HG02798 (cell line): ENCODE measurements around the gene SUSD1.
"Not testable (repeated sequence)": the region's sequence is repeated elsewhere in the genome, so short reads cannot be mapped to it uniquely, and the experiment has no call there.

ENCODE experiments used
- ATAC-seq: cut with Tn5 transposase; IDR thresholded peaks from one replicate; pipeline ENCODE4 v1.9.1; 2021; ENCODE audit warnings: mild to moderate bottlenecking; ENCODE audit not compliant: unreplicated experiment, poor library complexity

SUSD1 gene

GRCh38 chr9:112133806-112134205 lies 41.3 kb downstream of the SUSD1 start:
- ATAC-seq: not testable (repeated sequence)

- no peak for ATAC-seq
Measured at GRCh38 chr9:112132356-112132755, 42.7 kb downstream of the SUSD1 start.

- no peak for ATAC-seq
Measured at GRCh38 chr9:112130997-112131396, 44.1 kb downstream of the SUSD1 start.

GRCh38 chr9:112130347-112130746 lies 44.8 kb downstream of the SUSD1 start:
- ATAC-seq: no peak

GRCh38 chr9:112129246-112129645 lies 45.9 kb downstream of the SUSD1 start:
- no peak for ATAC-seq

- ATAC-seq: not testable (repeated sequence)
Measured at GRCh38 chr9:112128399-112128798, 46.7 kb downstream of the SUSD1 start.

- no peak for ATAC-seq
Measured at GRCh38 chr9:112127281-112127680, 47.8 kb downstream of the SUSD1 start.

- ATAC-seq: no peak
Measured at GRCh38 chr9:112125951-112126388, 49.1 kb downstream of the SUSD1 start.

- ATAC-seq: no peak
Measured at GRCh38 chr9:112124156-112124555, 50.9 kb downstream of the SUSD1 start.

- ATAC-seq: no peak
Measured at GRCh38 chr9:112121633-112122032, 53.5 kb downstream of the SUSD1 start.

GRCh38 chr9:112120439-112120925 lies 54.6 kb downstream of the SUSD1 start:
- ATAC-seq: no peak

- no peak for ATAC-seq
Measured at GRCh38 chr9:112120030-112120341, 55.1 kb downstream of the SUSD1 start.

- ATAC-seq: no peak
Measured at GRCh38 chr9:112119225-112120029, 55.7 kb downstream of the SUSD1 start.

GRCh38 chr9:112118009-112118408 lies 57.1 kb downstream of the SUSD1 start:
- ATAC-seq: no peak

- ATAC-seq: no peak
Measured at GRCh38 chr9:112115970-112116753, 58.9 kb downstream of the SUSD1 start.

GRCh38 chr9:112115109-112115508 lies 60.0 kb downstream of the SUSD1 start:
- no peak for ATAC-seq

GRCh38 chr9:112112941-112113681 lies 62.0 kb downstream of the SUSD1 start:
- no peak for ATAC-seq

GRCh38 chr9:112112519-112112918 lies 62.6 kb downstream of the SUSD1 start:
- ATAC-seq: no peak

GRCh38 chr9:112111461-112111860 lies 63.6 kb downstream of the SUSD1 start:
- ATAC-seq: no peak

GRCh38 chr9:112110777-112111113 lies 64.4 kb downstream of the SUSD1 start:
- ATAC-seq: no peak
